Stimulated activated CD4-positive, alpha-beta T cell treated with anti-CD3 and anti-CD28 coated beads, Interleukin-4, amount 100 ng/mL, for 4 hours (primary cell): ENCODE data around the gene BST2.

Experiments used
- DNase-seq, 2 experiments: peaks; one replicate each; pipeline ENCODE4 v3.0.0-alpha.2; 2020

Gene BST2

GRCh38 chr19:17405250-17406045 lies at the start of gene BST2:
TSS of gene BST2 (minus strand) at chr19:17405630. CDS start at chr19:17405575, 55 bp downstream.
- peak; percentile 41 to 69 for DNase-seq

- no peak for DNase-seq
These were observed 49.2 kb upstream of the BST2 start for GRCh38 chr19:17454576-17455071.

- DNase-seq, result no peak
These were observed 46.4 kb upstream of the BST2 start for GRCh38 chr19:17451820-17452219.

- peak; percentile 27 to 73 for DNase-seq
These were observed 45.0 kb upstream of the BST2 start for GRCh38 chr19:17450264-17451075.

- peak; percentile 44 to 58 for DNase-seq
These were observed 42.9 kb upstream of the BST2 start, which contains the start of gene TMEM221 for GRCh38 chr19:17448131-17448967. TSS of gene TMEM221 (minus strand) at chr19:17448668. CDS start at chr19:17448462, 206 bp downstream.

GRCh38 chr19:17447704-17448130 lies 42.3 kb upstream of the BST2 start:
- DNase-seq, result no peak

- no peak for DNase-seq
These were observed 40.2 kb upstream of the BST2 start for GRCh38 chr19:17445526-17446165.

- DNase-seq, result peak in 1 of 2 experiments; percentile 9
These were observed 36.0 kb upstream of the BST2 start for GRCh38 chr19:17441241-17442021.

GRCh38 chr19:17436874-17437267 lies 31.4 kb upstream of the BST2 start:
- DNase-seq, result no peak

- DNase-seq, result no peak
These were observed 30.9 kb upstream of the BST2 start for GRCh38 chr19:17436094-17436873.

- DNase-seq, result no peak
These were observed 29.8 kb upstream of the BST2 start for GRCh38 chr19:17435218-17435617.

GRCh38 chr19:17431417-17431816 lies 26.0 kb upstream of the BST2 start:
- no peak for DNase-seq

GRCh38 chr19:17429641-17430113 lies 24.2 kb upstream of the BST2 start:
- no peak for DNase-seq

- no peak for DNase-seq
These were observed 19.4 kb upstream of the BST2 start for GRCh38 chr19:17424743-17425365.

- DNase-seq, result no peak
These were observed 18.2 kb upstream of the BST2 start for GRCh38 chr19:17423429-17424208.

GRCh38 chr19:17421942-17422341 lies 16.5 kb upstream of the BST2 start:
- no peak for DNase-seq

GRCh38 chr19:17420475-17420924 lies 15.1 kb upstream of the BST2 start:
- peak in 1 of 2 experiments; percentile 19 for DNase-seq

- peak; percentile 93 to 96 for DNase-seq
These were observed 14.4 kb upstream of the BST2 start, which contains the start of gene MVB12A for GRCh38 chr19:17419621-17420474. TSS of gene MVB12A (plus strand) at chr19:17420047. CDS start at chr19:17420136, 89 bp downstream.
